HG02938 (cell line): ENCODE measurements around the gene RIPOR2.
"Not testable (repeated sequence)": the region's sequence is repeated elsewhere in the genome, so short reads cannot be mapped to it uniquely, and the experiment has no call there.

Experiments
- ATAC-seq: cut with Tn5 transposase; IDR thresholded peaks from one replicate; pipeline ENCODE4 v1.9.1; 2021; ENCODE audit warnings: mild to moderate bottlenecking, moderate library complexity; ENCODE audit not compliant: unreplicated experiment

The RIPOR2 gene

GRCh38 chr6:24768361-24768760, 167.4 kb downstream of the RIPOR2 start:
- no peak for ATAC-seq

- ATAC-seq, result no peak
These were observed 168.9 kb downstream of the RIPOR2 start for GRCh38 chr6:24766680-24767462.

DNA sequence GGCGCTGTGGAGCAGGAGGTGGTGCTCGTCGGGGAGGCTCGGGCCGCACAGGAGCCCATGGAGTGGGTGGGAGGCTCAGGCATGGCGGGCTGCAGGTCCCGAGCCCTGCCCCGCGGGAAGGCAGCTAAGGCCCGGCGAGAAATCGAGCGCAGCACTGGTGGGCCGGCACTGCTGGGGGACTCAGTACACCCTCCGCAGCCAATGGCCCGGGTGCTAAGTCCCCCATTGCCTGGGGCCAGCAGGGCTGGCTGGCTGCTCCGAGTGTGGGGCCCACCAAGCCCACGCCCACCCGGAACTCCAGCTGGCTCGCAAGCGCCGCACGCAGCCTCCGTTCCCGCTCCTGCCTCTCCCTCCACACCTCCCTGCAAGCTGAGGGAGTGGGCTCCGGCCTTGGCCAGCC, 169.8 kb downstream of the RIPOR2 start:
- ATAC-seq, result not testable (repeated sequence)

DNA sequence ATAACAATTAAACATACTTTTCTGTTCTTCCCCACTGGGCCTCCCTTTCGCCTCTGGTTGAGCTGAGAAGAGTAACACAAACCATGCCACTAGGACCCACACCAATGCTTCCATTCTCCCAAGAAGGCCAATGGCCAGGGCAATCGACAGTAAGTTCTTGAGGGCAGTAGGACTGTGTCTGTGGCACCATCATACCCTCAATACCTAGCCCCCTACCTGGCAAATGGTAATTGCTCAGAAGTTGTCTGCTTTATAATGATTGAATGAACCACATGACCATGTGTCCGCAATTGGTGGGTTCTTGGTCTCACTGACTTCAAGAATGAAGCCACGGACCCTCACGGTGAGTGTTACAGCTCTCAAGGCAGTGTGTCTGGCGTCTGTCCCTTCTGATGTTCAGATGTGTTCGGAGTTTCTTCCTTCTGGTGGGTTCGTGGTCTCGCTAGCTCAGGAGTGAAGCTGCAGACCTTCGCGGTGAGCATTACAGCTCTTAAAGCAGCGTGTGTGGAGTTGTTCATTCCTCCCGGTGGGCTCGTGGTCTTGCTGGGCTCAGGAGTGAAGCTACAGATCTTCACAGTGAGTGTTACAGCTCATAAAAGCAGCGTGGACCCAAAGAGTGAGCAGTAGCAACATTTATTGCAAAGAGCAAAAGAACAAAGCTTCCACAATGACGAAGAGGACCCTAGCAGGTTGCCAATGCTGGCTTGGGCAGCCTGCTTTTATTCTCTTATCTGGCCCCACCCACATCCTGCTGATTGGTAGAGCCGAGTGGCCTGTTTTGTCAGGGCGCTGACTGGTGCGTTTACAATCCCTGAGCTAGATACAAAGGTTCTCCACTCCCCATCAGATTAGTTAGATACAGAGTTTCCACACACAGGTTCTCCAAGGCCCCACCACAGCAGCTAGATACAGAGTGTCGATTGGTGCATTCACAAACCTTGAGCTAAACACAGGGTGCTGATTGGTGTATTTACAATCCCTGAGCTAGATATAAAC, 170.6 kb downstream of the RIPOR2 start:
- not testable (repeated sequence) for ATAC-seq

GRCh38 chr6:24763578-24763977, 172.2 kb downstream of the RIPOR2 start:
- no peak for ATAC-seq

GRCh38 chr6:24761851-24762250, 173.9 kb downstream of the RIPOR2 start:
- no peak for ATAC-seq

- no peak for ATAC-seq
These were observed 174.4 kb downstream of the RIPOR2 start for GRCh38 chr6:24761193-24761835.

DNA sequence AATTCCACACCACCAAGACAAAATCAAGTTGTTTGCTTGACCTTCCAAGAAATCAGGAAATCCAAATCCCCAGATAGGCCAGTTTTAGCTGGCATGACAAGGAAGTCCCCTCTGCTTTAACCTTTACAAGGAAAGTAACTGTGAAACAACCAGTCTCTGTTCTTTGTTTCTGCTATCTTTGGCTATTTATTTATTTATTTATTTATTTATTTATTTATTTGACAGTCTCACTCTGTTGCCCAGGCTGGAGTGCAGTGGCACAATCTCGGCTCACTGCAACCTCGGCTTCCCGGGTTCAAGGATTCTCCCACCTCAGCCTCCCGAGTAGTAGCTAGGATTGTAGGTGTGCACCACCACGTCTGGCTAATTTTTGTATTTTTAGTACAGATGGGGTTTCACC, 175.6 kb downstream of the RIPOR2 start:
- ATAC-seq, result no peak

DNA sequence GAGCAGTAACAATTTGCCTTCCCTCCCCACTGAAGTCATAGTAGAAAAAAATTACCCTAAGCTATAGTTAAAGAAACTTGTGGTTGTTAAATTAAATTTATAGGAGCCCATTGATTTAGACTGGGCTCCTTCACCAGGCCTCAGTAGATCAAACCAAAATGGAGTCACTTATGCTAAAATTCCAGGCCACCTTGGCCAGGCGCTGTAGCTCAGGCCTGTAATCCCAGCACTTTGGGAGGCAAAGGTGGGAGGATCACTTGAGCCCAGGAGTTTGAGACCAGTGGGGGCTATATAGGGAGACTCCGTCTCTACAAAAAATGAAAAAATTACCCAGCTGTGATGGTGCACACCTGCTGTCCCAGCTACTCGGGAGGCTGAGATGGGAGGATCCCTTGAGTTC, 176.0 kb downstream of the RIPOR2 start:
- ATAC-seq, result no peak

- ATAC-seq, result no peak
These were observed 178.1 kb downstream of the RIPOR2 start for GRCh38 chr6:24757611-24758010.

- no peak for ATAC-seq
These were observed 180.5 kb downstream of the RIPOR2 start for GRCh38 chr6:24755279-24755678.

DNA sequence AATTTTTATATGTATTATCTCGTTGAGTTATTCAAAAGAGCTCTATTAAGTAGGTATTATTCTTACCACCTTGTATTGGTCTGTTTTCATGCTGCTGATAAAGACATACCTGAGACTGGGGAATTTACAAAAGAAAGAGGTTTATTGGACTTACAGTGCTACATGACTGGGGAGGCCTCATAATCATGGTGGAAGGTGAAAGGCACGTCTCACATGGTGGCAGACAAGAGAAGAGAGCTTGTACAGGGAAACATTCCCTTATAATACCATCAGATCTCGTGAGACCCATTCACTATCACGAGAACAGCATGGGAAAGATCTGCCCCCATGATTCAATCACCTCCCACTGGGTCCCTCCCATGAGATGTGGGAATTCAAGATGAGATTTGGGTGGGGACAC, 181.4 kb downstream of the RIPOR2 start:
- ATAC-seq, result not testable (repeated sequence)
